ENCODE results near the gene CCDC192.
"Not testable (repeated sequence)": the region's sequence is repeated elsewhere in the genome, so short reads cannot be mapped to it uniquely, and the experiment has no call there.

The CCDC192 gene

DNA sequence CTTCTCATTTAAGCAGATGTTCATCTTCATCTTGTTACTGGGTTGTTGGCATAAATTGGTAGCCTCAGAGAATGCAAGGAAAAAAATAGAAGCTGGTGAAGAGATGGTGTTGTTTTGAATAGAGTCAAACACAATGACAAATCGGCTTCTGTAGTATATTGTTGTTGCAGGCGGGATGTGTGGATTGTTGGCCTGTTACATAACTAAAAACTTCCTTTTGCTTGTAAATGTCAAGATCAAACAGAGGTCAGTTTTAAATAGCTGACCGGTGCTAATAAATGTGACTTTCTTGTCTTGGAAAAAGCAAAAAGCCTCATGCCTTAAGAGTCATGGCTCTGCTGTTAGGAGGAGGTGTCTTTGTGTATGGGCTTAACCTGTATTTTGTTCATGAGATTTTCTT lies 59.2 kb downstream of the CCDC192 start:
- no peak for DNase-seq (ENCODE audit: low read depth in 3 of 3)

- no peak for DNase-seq (ENCODE audit: low read depth in 3 of 3)
Measured at GRCh38 chr5:127766676-127767335, 63.6 kb downstream of the CCDC192 start.

DNA sequence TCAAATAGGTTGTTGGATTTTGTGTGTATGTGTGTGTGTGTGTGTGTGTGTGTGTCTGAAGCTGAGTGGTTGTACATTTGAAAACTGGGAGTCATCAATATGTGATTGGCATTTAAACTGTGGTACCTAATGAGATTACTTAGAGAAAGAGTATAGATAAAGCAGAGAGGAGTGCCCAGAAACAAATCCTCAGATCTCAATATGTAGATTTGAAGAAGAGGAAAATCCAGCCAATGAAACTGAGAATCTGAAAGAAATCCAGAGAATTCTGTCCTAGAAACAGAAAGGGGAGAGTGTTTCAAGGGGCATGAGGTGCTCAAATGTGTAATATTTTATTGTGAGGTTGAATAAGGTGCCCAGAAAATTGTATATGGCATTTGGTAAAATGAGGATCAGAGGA lies 66.2 kb downstream of the CCDC192 start:
- DNase-seq (ENCODE audit: low read depth in 3 of 3) = no peak

DNA sequence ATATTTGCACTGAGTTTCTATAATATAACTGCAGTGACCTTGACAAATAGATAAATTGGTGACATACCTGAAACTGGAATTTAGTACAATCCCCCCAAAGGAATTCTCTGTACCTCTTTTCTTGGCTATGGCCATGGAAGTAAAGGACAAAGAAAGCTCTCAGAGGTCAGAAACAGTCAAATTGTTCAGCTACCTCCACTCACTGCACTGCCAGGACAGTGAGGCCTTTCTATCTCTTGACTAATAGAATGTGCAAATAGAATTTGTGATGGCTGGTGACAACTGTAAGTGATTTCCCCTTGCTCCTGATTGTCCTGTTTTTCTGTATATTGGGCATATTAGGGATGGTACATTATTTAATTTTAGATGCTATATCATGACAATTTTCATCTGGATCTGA lies 67.1 kb downstream of the CCDC192 start:
- no peak for DNase-seq (ENCODE audit: low read depth in 3 of 3)

GRCh38 chr5:127772531-127772930 lies 69.3 kb downstream of the CCDC192 start:
- no peak for DNase-seq (ENCODE audit: low read depth in 3 of 3)

DNA sequence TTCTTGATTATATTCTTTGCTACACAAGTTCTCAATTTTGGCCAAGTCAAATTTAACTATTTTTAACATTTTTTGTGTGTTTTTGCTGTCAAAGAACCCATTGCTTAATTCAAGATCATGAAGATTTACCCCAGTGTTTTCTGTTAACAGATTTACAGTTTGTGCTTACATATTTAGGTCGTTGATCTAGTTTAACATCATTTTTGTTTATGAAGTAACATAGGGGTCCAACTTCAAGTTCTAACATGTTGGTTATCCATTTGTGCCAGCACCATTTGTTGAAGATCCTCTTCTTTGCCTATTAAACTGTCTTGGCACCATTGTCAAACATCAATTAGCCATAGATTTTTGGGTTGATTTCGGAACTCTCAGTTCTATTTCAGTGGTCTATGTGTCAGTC lies 71.0 kb downstream of the CCDC192 start:
- no peak for DNase-seq (ENCODE audit: low read depth in 3 of 3)

DNA sequence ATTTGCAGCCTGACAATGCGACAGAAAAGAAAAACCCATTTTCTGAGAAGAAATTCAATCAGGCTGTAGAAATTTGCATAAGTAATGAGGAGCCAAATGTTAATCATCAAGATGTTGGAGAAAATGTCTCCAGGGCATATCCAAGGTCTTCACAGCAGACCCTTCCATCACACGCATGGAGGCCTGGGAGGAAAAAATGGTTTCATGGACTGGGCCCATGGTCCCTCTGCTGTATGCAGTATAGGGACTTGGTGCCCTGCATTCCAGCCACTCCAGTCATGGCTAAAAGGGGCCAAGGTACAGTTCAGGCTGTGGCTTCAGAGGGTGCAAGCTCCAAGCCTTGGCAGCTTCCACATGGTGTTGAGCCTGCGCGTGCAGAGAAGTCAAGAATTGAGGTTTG lies 73.3 kb downstream of the CCDC192 start:
- no peak for DNase-seq (ENCODE audit: low read depth in 3 of 3)

DNA sequence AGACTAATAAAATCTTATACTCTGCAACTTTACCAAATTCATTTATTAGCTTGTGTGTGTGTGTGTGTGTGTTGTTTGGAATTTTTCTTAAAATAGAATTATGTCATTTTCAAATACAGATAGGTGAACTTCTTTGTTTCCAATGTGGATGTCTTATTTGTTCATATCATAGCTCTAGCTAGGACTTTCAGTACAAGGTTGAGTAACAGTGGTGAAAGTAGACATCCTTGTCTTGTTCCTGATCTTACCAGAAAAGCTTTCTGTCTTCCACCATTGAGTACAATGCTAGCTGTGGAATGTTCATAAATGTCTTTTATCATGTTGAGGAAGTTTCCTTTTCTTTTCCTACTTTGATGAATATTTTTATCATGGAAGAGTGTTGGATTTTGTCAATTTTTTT lies 74.8 kb downstream of the CCDC192 start:
- DNase-seq (ENCODE audit: low read depth in 3 of 3) = no peak

DNA sequence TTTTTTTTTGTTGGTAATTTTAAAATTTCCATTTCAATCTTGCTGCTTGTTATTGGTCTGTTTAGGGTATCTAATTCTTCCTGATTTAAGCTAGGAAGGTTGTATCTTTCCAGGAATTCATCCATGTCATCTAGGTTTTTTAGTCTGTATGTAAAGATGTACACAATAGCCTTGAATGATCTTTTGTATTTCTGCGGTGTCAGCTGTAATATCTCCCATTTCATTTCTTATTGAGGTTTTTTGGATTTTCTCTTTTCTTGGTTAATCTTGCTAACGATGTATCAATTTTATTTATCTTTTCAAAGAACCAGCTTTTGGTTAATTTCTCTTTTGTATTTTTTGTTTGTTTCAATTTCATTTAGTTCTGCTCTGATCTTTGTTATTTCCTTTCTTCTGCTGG lies 79.3 kb downstream of the CCDC192 start:
- not testable (repeated sequence) for DNase-seq (ENCODE audit: low read depth in 3 of 3)

DNA sequence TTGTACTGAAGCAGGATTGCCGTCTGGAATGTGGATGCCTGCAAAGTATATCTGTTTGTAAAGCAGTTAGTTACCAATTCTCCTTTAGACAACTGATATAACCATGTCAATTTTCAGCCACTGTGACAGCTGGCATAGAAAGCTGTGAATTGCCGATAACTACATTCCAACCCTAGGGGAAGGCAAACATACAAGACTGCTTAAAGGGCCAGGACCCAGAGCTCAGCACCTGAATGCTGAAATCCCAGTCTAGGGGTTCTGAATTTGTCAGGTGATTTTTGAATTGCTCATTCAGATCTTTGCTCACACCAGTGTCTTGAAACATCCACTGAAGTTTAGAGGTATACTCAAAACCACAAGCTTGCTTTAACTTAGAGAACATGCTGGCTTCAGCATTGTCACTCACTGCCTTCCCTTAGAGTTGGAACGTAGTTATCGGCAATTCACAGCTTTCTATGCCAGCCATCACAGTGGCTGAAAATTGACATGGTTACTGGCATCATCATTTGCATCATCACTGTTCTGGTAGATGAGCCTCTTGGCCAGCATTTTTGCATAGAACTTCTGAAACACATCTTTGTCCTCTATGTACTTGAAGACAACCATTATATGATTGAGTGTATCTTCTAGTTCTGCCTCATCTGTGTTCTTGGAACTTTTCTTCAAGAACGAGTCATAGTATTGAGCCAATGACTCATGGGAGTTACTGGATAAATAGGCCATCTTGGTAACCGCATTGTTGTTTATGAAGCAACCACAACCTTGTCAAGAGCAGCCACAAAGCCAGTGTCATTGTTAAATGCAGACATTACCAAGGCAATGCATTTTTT lies 82.1 kb downstream of the CCDC192 start:
- peak in 1 of 3 experiments; percentile 0 for DNase-seq (ENCODE audit: low read depth in 3 of 3)

- no peak for DNase-seq (ENCODE audit: low read depth in 3 of 3)
Measured at GRCh38 chr5:127791439-127791838, 88.2 kb downstream of the CCDC192 start.

DNA sequence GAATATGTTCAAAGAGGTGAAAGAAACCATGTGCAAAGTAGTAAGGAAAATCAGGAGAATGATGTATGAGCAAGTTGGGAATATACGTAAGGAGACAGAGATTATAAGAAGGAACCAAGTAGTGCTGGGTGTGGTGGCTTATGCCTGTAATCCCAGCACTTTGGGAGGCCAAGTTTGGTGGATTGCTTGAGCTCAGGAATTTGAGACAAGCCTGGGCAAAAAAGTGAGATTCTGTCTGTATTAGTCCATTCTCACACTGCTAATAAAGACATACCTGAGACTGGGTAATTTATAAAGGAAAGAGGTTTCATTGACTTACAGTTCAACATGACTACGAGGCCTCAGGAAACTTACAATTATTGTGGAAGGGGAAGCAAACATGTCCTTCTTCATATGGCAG lies 88.7 kb downstream of the CCDC192 start:
- not testable (repeated sequence) for DNase-seq (ENCODE audit: low read depth in 3 of 3)

GRCh38 chr5:127793052-127793451 lies 89.9 kb downstream of the CCDC192 start:
- no peak for DNase-seq (ENCODE audit: low read depth in 3 of 3)

GRCh38 chr5:127793879-127794278 lies 90.7 kb downstream of the CCDC192 start:
- no peak for DNase-seq (ENCODE audit: low read depth in 3 of 3)

DNA sequence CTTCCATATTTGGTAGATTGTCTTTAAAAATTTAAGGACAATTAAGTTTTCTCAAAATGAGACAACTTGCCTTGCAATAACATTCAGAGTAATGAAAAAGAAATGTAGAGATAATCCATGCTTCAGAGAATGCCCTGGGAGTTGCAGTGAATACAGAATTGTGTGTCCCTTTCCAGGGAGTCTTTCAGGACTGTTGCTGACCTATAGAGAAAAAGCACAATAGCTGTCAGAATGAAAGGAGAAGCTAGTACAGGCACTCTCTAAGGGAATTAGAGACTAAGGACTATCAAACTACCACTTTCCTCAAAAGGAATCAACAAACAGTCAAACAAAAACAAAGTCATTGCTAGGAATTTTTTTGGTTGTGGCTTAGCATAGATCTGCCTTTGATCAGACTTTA lies 93.0 kb downstream of the CCDC192 start:
- DNase-seq (ENCODE audit: low read depth in 3 of 3) = no peak

DNA sequence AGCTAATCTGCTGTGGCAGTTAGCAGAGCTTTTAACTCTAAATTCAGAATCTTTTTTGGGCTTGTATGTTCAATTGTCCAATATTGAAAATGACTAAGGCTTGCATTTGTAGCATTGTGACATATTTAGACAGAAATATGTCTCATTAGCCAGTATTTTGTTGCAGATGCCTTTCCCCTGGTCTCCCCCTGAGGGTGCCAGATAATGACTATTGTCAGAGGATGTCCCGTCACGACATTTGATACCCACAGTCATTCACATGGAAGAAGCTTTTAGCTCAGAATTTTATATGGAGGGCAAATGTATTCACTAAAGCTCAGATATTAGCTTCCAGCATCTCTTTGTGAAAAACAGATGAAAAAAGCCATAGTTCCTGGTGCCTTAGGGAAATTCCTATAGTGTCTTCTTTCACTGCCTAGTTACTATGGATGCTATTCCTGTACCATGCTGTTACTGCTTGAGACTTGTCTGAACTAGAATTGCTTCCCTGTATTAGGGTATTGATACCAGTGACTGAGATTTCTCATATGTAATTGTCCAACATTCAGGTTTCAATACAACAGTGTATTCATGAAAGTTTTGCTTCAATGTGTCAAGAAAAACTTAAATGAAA lies 96.2 kb downstream of the CCDC192 start:
- DNase-seq (ENCODE audit: low read depth in 3 of 3) = no peak

GRCh38 chr5:127801751-127802476 lies 98.7 kb downstream of the CCDC192 start:
- DNase-seq (ENCODE audit: low read depth in 3 of 3) = no peak

DNA sequence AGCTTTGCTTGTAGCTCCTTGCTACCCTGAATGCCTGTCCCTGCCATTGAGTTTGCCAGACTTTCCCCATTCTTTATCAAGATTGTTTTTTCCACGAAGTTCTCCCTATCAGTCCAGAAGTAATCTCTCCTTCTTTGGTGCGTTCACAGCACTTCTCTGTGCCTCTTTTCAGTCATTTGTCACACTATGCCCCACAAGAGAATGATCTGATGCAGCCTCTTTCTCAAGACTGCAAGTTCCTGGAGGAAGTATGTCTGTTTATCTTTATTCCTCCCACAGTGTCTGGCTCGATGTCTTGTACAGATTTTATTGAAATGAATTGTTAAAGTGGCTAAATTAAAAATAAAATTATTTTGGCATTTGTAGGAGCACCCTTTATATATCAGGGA lies 99.3 kb downstream of the CCDC192 start:
- no peak for DNase-seq (ENCODE audit: low read depth in 3 of 3)

- DNase-seq (ENCODE audit: low read depth in 3 of 3) = no peak
Measured at GRCh38 chr5:127804886-127805426, 101.8 kb downstream of the CCDC192 start.

DNA sequence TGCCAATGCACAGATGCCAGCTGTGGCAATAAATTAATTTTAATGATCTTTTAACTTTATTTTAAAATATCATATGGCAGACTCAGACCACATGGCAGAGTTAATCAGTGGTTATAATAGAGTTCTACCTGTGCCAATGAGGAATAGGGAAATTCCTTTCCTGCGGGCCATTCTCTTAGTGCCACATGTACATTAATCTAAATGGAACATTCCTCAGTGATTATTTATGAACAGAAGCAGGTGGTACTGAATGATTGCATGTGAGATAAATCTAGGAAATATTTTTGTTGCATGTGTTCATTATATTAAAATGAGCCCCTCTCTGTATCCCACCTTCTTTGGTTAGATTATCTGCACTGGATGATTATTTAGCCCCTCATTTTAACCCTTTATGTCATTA lies 102.3 kb downstream of the CCDC192 start:
- no peak for DNase-seq (ENCODE audit: low read depth in 3 of 3)

GRCh38 chr5:127806776-127807175 lies 103.6 kb downstream of the CCDC192 start:
- DNase-seq (ENCODE audit: low read depth in 3 of 3) = no peak

GRCh38 chr5:127809533-127809932 lies 106.3 kb downstream of the CCDC192 start:
- DNase-seq (ENCODE audit: low read depth in 3 of 3) = no peak
